GM18870 (cell line): Measurements from ENCODE around the gene OGN.
"Not testable (repeated sequence)": the region's sequence is repeated elsewhere in the genome, so short reads cannot be mapped to it uniquely, and the experiment has no call there.

Source experiments
- ATAC-seq: cut with Tn5 transposase; IDR thresholded peaks from one replicate; pipeline ENCODE4 v1.9.1; 2021; ENCODE audit warnings: moderate library complexity; ENCODE audit not compliant: unreplicated experiment

Gene OGN

GRCh38 chr9:92404042-92404836 lies at the start of gene OGN:
Gene OGN (minus strand): TSS chr9:92404578. CDS start chr9:92403407, 1,171 bp downstream.
- no peak for ATAC-seq

- no peak for ATAC-seq
Measured at GRCh38 chr9:92446536-92446935, 42.2 kb upstream of the OGN start.

- no peak for ATAC-seq
Measured at GRCh38 chr9:92444841-92445240, 40.5 kb upstream of the OGN start.

GRCh38 chr9:92440751-92441046 lies 36.3 kb upstream of the OGN start:
- no peak for ATAC-seq

- ATAC-seq, result no peak
Measured at GRCh38 chr9:92439921-92440750, 35.8 kb upstream of the OGN start.

GRCh38 chr9:92438900-92439526 lies 34.6 kb upstream of the OGN start:
- no peak for ATAC-seq

GRCh38 chr9:92435263-92435662 lies 30.9 kb upstream of the OGN start:
- no peak for ATAC-seq

GRCh38 chr9:92432972-92433548 lies 28.7 kb upstream of the OGN start:
- no peak for ATAC-seq

- no peak for ATAC-seq
Measured at GRCh38 chr9:92432350-92432749, 28.0 kb upstream of the OGN start.

GRCh38 chr9:92429836-92430235 lies 25.5 kb upstream of the OGN start:
- ATAC-seq, result no peak

- ATAC-seq, result no peak
Measured at GRCh38 chr9:92426501-92427145, 22.2 kb upstream of the OGN start.

GRCh38 chr9:92425474-92425873 lies 21.1 kb upstream of the OGN start:
- ATAC-seq, result no peak

- ATAC-seq, result no peak
Measured at GRCh38 chr9:92424340-92424739, 20.0 kb upstream of the OGN start, which contains the start of gene OMD. Gene OMD (minus strand): TSS chr9:92424471. CDS start chr9:92417558, 6,913 bp downstream.

GRCh38 chr9:92423612-92424011 lies 19.2 kb upstream of the OGN start:
- no peak for ATAC-seq

- ATAC-seq, result no peak
Measured at GRCh38 chr9:92422611-92423338, 18.4 kb upstream of the OGN start.

- no peak for ATAC-seq
Measured at GRCh38 chr9:92414566-92414965, 10.2 kb upstream of the OGN start.

GRCh38 chr9:92411157-92411556 lies 6.8 kb upstream of the OGN start:
- ATAC-seq, result not testable (repeated sequence)

GRCh38 chr9:92408747-92409478 lies 4.5 kb upstream of the OGN start:
- no peak for ATAC-seq

GRCh38 chr9:92407818-92408217 lies 3.4 kb upstream of the OGN start:
- no peak for ATAC-seq

- ATAC-seq, result peak; percentile 59
Measured at GRCh38 chr9:92406477-92406876, 2.1 kb upstream of the OGN start.
